ENCODE results near the gene RPL5. TPM values are rescaled to one million over a fixed set of nuclear protein-coding genes. Genes with fewer than 3 reads are reported as not detected.

RPL5 gene
- polyA plus RNA-seq, 1 donor: 2,645 TPM

DNA sequence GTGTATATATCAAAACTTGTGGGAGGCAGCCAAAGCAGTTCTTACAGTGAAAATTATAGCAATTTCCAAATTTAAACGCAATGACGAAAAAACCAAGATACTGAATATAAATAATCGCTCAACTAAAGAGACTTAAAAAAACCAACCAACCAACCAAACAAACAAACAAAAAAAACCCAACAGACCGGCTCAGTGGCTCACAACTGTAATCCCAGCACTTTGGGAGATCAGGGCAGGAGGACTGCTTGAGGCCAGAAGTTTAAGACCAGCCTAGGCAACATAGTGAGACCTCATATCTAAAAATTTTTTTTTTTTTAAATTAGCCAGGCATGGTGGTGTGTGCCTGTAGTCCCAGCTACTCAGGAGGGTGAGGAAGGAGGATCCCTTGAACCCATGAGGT lies 23.4 kb downstream of the RPL5 start:
- no peak for DNase-seq (ENCODE audit: low read depth)

- no peak for DNase-seq (ENCODE audit: low read depth)
These were observed 26.0 kb downstream of the RPL5 start for GRCh38 chr1:92857817-92858216.

DNA sequence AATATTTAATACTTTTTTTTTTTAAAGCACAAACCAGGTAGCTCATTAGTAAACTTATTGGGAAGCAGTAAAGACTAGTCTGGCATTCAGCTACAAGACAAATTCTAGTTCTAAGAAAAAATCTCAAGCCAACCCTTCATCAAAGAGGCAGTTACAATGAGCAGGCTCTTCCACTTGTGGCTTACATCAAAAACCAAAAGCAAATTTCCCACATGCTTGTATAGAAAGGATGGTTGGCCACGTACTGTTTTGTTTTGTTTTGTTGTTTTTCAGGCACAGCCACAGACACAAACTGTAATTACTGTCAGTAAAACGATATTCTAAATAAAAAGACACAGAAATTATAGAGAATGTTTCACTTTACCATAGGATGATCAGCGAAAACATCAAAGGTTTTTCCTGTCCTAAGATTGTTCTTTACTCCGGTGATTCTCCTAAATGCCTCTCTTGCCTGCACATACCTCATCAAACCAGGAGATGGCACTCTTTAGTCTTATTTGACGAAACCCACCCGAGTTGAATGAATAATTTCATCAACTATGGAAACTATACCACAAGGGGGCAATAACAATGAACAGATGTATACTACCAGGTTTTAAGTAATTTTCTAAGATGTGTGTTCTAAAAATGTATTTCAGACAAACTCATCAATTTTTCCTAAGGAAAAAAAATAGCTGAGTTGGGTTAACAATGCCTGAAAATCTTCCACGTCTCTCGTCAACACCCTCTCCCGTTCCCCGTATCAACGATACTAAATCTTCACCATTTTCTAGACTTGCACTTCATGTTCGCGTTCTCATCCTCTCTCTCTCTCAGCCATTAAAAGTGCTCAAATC lies 26.9 kb downstream of the RPL5 start:
- DNase-seq (ENCODE audit: low read depth): peak; percentile 77

GRCh38 chr1:92859400-92860039 lies 27.7 kb downstream of the RPL5 start:
- DNase-seq (ENCODE audit: low read depth): no peak

GRCh38 chr1:92862605-92863004 lies 30.8 kb downstream of the RPL5 start:
- no peak for DNase-seq (ENCODE audit: low read depth)

- no peak for DNase-seq (ENCODE audit: low read depth)
These were observed 32.3 kb downstream of the RPL5 start for GRCh38 chr1:92864131-92864530.

DNA sequence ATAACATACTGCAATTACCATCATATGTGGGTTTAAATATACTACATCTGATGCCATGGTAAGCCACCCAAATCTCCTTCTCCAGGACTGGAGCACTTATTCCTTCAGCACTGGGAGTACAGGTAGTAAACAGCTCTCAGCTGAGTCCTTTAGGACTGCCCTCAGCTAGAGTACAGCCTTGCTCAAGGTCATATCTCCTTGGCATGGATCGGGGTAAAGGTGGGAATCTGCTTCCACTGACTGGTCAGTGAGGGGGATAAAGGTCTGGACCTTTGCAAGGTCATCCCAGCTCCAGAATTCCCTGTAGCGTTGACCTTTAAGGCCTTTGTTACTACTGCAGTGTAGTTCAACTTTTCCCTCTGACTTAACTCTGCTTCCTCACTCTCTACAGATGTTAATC lies 38.8 kb downstream of the RPL5 start:
- no peak for DNase-seq (ENCODE audit: low read depth)

GRCh38 chr1:92872719-92873118 lies 40.9 kb downstream of the RPL5 start:
- no peak for DNase-seq (ENCODE audit: low read depth)

DNA sequence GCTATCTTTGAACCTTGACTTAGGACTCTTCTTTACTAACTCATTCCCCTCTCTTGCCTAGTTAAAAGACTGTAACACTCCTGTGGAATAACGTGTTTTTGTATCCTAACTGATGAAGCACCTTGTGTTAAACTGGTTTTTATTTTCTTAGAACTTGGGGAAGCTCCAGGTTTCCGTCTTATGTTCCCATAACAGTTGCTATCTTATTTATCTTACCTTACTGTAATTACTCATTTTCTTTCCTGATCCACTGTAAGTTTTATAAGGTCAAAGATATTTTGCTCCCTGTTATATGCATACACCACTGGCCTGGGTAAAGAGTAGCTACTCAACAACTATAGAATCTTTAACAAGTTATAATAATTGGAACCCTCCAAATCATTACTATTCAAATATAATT lies 43.1 kb downstream of the RPL5 start:
- no peak for DNase-seq (ENCODE audit: low read depth)

- no peak for DNase-seq (ENCODE audit: low read depth)
These were observed 44.5 kb downstream of the RPL5 start for GRCh38 chr1:92876351-92876750.

- DNase-seq (ENCODE audit: low read depth): no peak
These were observed 45.4 kb downstream of the RPL5 start for GRCh38 chr1:92877081-92877711.

DNA sequence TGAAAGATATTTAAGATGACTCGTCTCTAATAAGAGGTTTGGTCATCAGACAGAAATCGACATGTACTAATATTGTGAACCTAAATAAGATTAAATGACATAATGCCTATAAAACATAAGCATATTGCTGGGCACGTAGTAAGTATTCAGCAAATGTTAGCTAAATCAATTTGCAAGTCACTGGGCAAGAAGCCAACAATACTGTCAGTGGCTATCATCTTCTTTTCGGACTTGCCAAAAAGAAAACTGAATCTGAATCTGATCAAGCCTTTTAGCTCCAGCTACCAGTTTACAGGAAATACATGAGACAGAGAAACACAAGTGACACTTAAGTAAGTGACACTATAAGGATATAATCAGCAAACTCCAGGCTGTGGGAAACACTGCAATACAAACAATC lies 46.0 kb downstream of the RPL5 start:
- no peak for DNase-seq (ENCODE audit: low read depth)

DNA sequence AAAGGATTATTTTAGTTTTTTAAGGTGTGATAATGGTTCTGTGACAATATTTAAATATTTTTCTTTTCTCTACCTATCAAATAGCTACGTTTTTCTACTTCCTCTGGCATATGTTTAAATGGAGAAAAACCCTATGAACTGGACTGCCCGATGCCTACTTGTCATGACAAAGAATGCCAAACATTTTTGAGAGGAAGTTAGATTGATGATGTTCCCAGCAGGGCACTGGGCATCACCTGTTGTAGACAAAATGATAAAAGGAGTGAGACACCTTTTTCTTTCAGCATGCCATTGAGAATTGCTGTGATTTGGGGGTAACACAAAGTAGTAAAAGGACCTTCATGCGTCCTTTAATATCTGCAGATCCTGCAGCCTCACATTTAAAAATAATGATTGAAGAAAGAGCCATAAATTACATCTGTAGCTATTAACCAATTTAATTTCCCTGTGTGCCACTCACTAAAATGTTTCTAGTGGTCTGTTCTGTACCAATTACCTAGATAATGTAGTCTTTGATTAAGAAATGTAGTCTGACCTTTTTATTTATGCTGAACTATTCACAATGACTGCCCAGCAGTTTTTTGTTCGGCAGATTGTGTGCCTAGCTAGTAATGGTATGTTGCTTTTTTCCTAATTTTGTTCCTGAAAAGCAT lies 47.6 kb downstream of the RPL5 start:
- no peak for DNase-seq (ENCODE audit: low read depth)

GRCh38 chr1:92881391-92881790 lies 49.6 kb downstream of the RPL5 start:
- DNase-seq (ENCODE audit: low read depth): no peak

DNA sequence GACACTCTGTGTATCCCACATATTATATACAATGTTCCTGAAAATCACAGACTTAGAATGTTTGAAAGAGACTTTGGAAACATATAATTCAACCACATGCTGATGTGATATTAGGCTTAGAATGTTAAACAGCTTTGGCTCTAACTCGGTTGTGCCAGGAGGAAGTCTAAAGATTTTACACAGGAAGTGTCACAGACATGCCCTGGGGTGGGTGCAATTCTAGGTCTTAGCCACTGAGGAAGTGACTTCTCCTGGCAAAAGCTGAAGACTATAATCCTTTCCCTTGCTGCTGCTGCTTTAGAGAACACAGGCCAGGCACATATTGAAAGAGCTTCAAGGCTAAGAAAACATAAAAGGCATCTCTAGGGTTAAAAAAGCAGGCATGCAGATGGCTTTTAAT lies 51.0 kb downstream of the RPL5 start:
- no peak for DNase-seq (ENCODE audit: low read depth)

GRCh38 chr1:92883297-92883696 lies 51.5 kb downstream of the RPL5 start:
- DNase-seq (ENCODE audit: low read depth): no peak

DNA sequence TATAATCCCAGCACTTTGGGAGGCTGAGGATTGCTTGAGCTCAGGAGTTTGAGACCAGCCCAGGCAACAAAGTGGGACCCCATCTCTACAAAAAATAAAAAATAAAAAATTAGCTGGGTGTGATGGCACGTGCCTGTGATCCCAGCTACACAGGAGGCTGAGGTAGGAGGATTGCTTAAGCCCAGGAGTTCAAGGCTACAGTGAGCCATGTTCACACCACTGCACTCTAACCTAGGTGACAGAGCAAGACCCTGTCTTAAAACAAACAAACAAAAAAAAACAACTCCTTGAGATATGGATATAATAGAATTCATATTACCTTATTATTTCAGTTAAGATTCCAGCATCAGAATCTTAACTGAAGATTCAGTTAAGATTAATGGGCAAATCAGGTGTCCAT lies 52.4 kb downstream of the RPL5 start:
- no peak for DNase-seq (ENCODE audit: low read depth)

- DNase-seq (ENCODE audit: low read depth): no peak
These were observed 55.1 kb downstream of the RPL5 start for GRCh38 chr1:92886886-92887419.

DNA sequence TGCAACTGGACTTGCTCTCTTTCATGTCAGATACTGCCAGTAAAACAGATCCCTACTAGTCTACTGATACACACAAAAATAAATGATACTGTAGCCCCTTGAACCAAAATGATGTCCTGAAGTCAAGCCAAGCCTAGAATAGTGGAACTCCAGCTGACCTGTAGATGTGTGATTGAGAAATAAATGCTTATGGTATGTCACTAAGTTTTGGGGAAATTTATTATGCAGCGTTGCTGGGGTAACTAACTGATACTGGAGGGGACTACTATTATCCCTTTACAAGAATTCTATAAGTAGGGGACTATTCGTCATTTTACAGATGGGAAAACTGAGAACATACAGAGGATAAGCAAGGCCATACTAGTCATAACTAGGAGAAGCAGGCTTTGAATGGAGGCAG lies 55.6 kb downstream of the RPL5 start:
- no peak for DNase-seq (ENCODE audit: low read depth)
